HEK293 (cell line): Measurements from ENCODE around the gene KCNG3.

Experiments
- CTCF ChIA-PET: fragments of 350-600 bp; formaldehyde crosslinking; extraction: SDS; loops from one replicate; lab custom pipeline; 2021; ENCODE audit warnings: antibody characterized with exemption; lab: Yijun Ruan, JAX
- POLR2A ChIA-PET: fragments of 300-600 bp; formaldehyde crosslinking; extraction: SDS; loops from one replicate; lab custom pipeline; 2020; ENCODE audit warnings: antibody characterized with exemption, inconsistent platforms; lab: Yijun Ruan, JAX
- H3K27ac ChIP-seq: fragments of 200-500 bp; sonication (Bioruptor generic); 2 replicates; pipeline ENCODE4 v1.5.1; 2014; ENCODE audit warnings: low read depth, low read length, control low read depth, inconsistent platforms; ENCODE audit errors: extremely low read depth
- H3K36me3 ChIP-seq, 2 experiments: fragments of 200-500 bp in 1 of 2; sonication (Bioruptor generic) in 1 of 2; 1 replicate in 1 of 2; 2 replicates in 1 of 2; pipeline ENCODE4 v1.5.1; 2014 to 2017; ENCODE audit warnings: inconsistent platforms in 2 of 2, low read length in 2 of 2; ENCODE audit not compliant: control insufficient read depth in 2 of 2, insufficient read depth in 1 of 2
- H3K4me1 ChIP-seq: fragments of 200-500 bp; sonication (Bioruptor generic); 2 replicates; pipeline ENCODE4 v1.5.1; 2014; ENCODE audit warnings: mild to moderate bottlenecking, low read length, inconsistent platforms; ENCODE audit not compliant: control insufficient read depth, insufficient read depth
- H3K4me3 ChIP-seq: 2 replicates; pipeline ENCODE4 v1.5.1; 2011; ENCODE audit warnings: low read depth, mild to moderate bottlenecking, control low read depth, low read length, moderate library complexity
- H3K9me3 ChIP-seq: fragments of 200-500 bp; sonication (Bioruptor generic); 2 replicates; pipeline ENCODE4 v1.5.1; 2014; ENCODE audit warnings: low read depth, low read length, inconsistent platforms; ENCODE audit not compliant: control insufficient read depth, insufficient read depth
- BCL6B ChIP-seq: fragments of 450-650 bp; formaldehyde crosslinking; IDR thresholded peaks from 2 replicates; pipeline ENCODE4 v1.5.1; 2017; ENCODE audit warnings: missing biosample characterization, missing genetic modification characterization
- HOXD13 ChIP-seq: sonication (generic); formaldehyde crosslinking; IDR thresholded peaks from 2 replicates; pipeline ENCODE4 v1.8.0; 2022; ENCODE audit warnings: missing genetic modification reagents, borderline replicate concordance
- INSM2 ChIP-seq: fragments of 450-650 bp; formaldehyde crosslinking; IDR thresholded peaks from 2 replicates; pipeline ENCODE4 v1.5.1; 2016; ENCODE audit warnings: missing biosample characterization, missing genetic modification characterization
- KLF10 ChIP-seq: fragments of 450-650 bp; IDR thresholded peaks from 2 replicates; pipeline ENCODE4 v1.5.1; 2018; ENCODE audit warnings: missing biosample characterization, mild to moderate bottlenecking, missing genetic modification characterization
- OVOL3 ChIP-seq: fragments of 450-650 bp; formaldehyde crosslinking; IDR thresholded peaks from 2 replicates; pipeline ENCODE4 v1.5.1; 2016; ENCODE audit warnings: missing biosample characterization, missing genetic modification characterization
- PATZ1 ChIP-seq: fragments of 450-650 bp; formaldehyde crosslinking; IDR thresholded peaks from 2 replicates; pipeline ENCODE4 v1.5.1; 2016; ENCODE audit warnings: missing biosample characterization, missing genetic modification characterization
- PRDM1 ChIP-seq: fragments of 450-650 bp; formaldehyde crosslinking; IDR thresholded peaks from 2 replicates; pipeline ENCODE4; 2016; ENCODE audit warnings: missing biosample characterization, missing genetic modification characterization
- RBAK ChIP-seq: fragments of 450-650 bp; formaldehyde crosslinking; IDR thresholded peaks from 2 replicates; pipeline ENCODE4 v1.5.1; 2016; ENCODE audit warnings: missing biosample characterization, missing genetic modification characterization
- SP2 ChIP-seq: fragments of 450-650 bp; formaldehyde crosslinking; IDR thresholded peaks from 2 replicates; pipeline ENCODE4 v1.5.1; 2016; ENCODE audit warnings: missing biosample characterization, missing genetic modification characterization
- TCF7L2 ChIP-seq: IDR thresholded peaks from 2 replicates; pipeline ENCODE4 v1.6.1; 2011; ENCODE audit warnings: low read depth, mild to moderate bottlenecking, inconsistent platforms, low read length, moderate library complexity, borderline replicate concordance
- ZFP3 ChIP-seq: fragments of 450-650 bp; formaldehyde crosslinking; IDR thresholded peaks from 2 replicates; pipeline ENCODE4 v1.5.1; 2016; ENCODE audit warnings: low read depth, missing biosample characterization, missing genetic modification characterization
- ZNF112 ChIP-seq: fragments of 450-650 bp; formaldehyde crosslinking; IDR thresholded peaks from 2 replicates; pipeline ENCODE4 v1.5.0; 2017; ENCODE audit warnings: missing biosample characterization, missing genetic modification characterization
- ZNF133 ChIP-seq: fragments of 450-650 bp; formaldehyde crosslinking; IDR thresholded peaks from 2 replicates; pipeline ENCODE4 v1.5.1; 2016; ENCODE audit warnings: missing biosample characterization, missing genetic modification characterization
- ZNF2 ChIP-seq: fragments of 450-650 bp; formaldehyde crosslinking; IDR thresholded peaks from 2 replicates; pipeline ENCODE4 v1.5.1; 2016; ENCODE audit warnings: missing biosample characterization, missing genetic modification characterization
- ZNF223 ChIP-seq: fragments of 450-650 bp; formaldehyde crosslinking; IDR thresholded peaks from 2 replicates; pipeline ENCODE4 v1.5.1; 2016; ENCODE audit warnings: missing biosample characterization, missing genetic modification characterization
- ZNF26 ChIP-seq: fragments of 450-650 bp; formaldehyde crosslinking; IDR thresholded peaks from 2 replicates; pipeline ENCODE4 v1.5.1; 2016; ENCODE audit warnings: missing biosample characterization, missing genetic modification characterization
- ZNF280C ChIP-seq: fragments of 450-650 bp; formaldehyde crosslinking; IDR thresholded peaks from 2 replicates; pipeline ENCODE4 v1.5.1; 2016; ENCODE audit warnings: missing biosample characterization, missing genetic modification characterization
- ZNF324 ChIP-seq: fragments of 450-650 bp; formaldehyde crosslinking; IDR thresholded peaks from 2 replicates; pipeline ENCODE4 v1.5.1; 2016; ENCODE audit warnings: missing biosample characterization, missing genetic modification characterization
- ZNF362 ChIP-seq: fragments of 450-650 bp; formaldehyde crosslinking; IDR thresholded peaks from 2 replicates; pipeline ENCODE4 v1.5.1; 2016; ENCODE audit warnings: missing biosample characterization, missing genetic modification characterization
- ZNF433 ChIP-seq: fragments of 450-650 bp; formaldehyde crosslinking; IDR thresholded peaks from 2 replicates; pipeline ENCODE4 v1.5.1; 2016; ENCODE audit warnings: missing biosample characterization, missing genetic modification characterization, low read depth
- ZNF513 ChIP-seq: fragments of 450-650 bp; IDR thresholded peaks from 2 replicates; pipeline ENCODE4 v1.5.1; 2018; ENCODE audit warnings: missing biosample characterization, missing genetic modification characterization
- ZNF654 ChIP-seq: fragments of 450-650 bp; formaldehyde crosslinking; IDR thresholded peaks from 2 replicates; pipeline ENCODE4 v1.5.1; 2016; ENCODE audit warnings: low read depth, missing biosample characterization, missing genetic modification characterization
- ZSCAN23 ChIP-seq: fragments of 450-650 bp; formaldehyde crosslinking; IDR thresholded peaks from 2 replicates; pipeline ENCODE4 v1.5.1; 2016; ENCODE audit warnings: missing biosample characterization, missing genetic modification characterization

Gene KCNG3

GRCh38 chr2:42494355-42495233, 812 bp upstream of the KCNG3 start (continued):
- TF ChIP-seq PATZ1 (tag by site-specific recombination) (peak; percentile 24; the same call in 1 of the 2 replicates), ZNF26 (tag by site-specific recombination) (no peak), TCF7L2 (no peak), SP2 (peak; percentile 22; the same call in 1 of the 2 replicates), PRDM1 (tag by site-specific recombination) (0 out of 2 replicates have a peak, but pooled peaks have one; percentile 91), KLF10 (0 out of 2 replicates have a peak, but pooled peaks have one; percentile 19), HOXD13 (no peak), ZNF433 (no peak), ZNF654 (tag by site-specific recombination) (peak; percentile 62), ZSCAN23 (tag by site-specific recombination) (no peak), ZNF2 (tag by site-specific recombination) (0 out of 2 replicates have a peak, but pooled peaks have one; percentile 6), INSM2 (0 out of 2 replicates have a peak, but pooled peaks have one; percentile 3)

GRCh38 chr2:42492691-42493467, 903 bp downstream of the KCNG3 start:
- CTCF ChIA-PET: interaction anchor here (0.6 to 1.9 kb wide), 2 partner anchors 14 to 171 kb away, joined by 3 to 9 read pairs; no protein-coding TSS in a partner anchor
- H3K27ac ChIP-seq: peak overlapping the region; percentile 91; the same call in 1 of the 2 replicates
- peaks cover 16% of the 10 kb centered on the region for H3K4me1 ChIP-seq
- no peaks in the 10 kb centered on the region for H3K36me3 ChIP-seq
- POLR2A ChIA-PET: interaction anchor here (0.6 to 1.7 kb wide), 2 partner anchors 317 to 331 kb away, joined by 4 to 6 read pairs; no protein-coding TSS in a partner anchor
- no peaks in the 10 kb centered on the region for H3K9me3 ChIP-seq
- H3K4me3 ChIP-seq: peak overlapping the region; percentile 65
- TF ChIP-seq BCL6B (tag by site-specific recombination) (no peak), RBAK (tag by site-specific recombination) (no peak), ZNF324 (tag by site-specific recombination) (no peak), ZNF280C (tag by site-specific recombination) (no peak), ZNF513 (tag by site-specific recombination) (no peak), ZNF223 (tag by site-specific recombination) (no peak), OVOL3 (tag by site-specific recombination) (no peak), ZNF112 (tag by site-specific recombination) (no peak), ZNF362 (tag by site-specific recombination) (no peak), ZNF133 (tag by site-specific recombination) (no peak), ZFP3 (tag by site-specific recombination) (no peak)
